A549 (cell line): ENCODE data around the gene PPP3CB.

Source experiments
- CEBPB ChIP-seq, 2 experiments: fragments of >200 bp in 1 of 2; sonication (Bioruptor Twin) in 1 of 2; formaldehyde crosslinking in 1 of 2; IDR thresholded peaks; 2 replicates each; pipeline ENCODE4 v1.6.1; 2012 to 2016
- CTCF ChIP-seq: fragments of >200 bp; sonication (Bioruptor Twin); formaldehyde crosslinking; IDR thresholded peaks from 3 replicates; pipeline ENCODE4 v1.5.1; 2016
- JUNB ChIP-seq: fragments of >200 bp; sonication (Bioruptor Twin); formaldehyde crosslinking; IDR thresholded peaks from 2 replicates; pipeline ENCODE4 v1.6.1; 2016
- KDM1A ChIP-seq: fragments of 200-600 bp; sonication (generic); IDR thresholded peaks from 2 replicates; pipeline ENCODE4 v1.6.1; 2016; ENCODE audit warnings: low read depth, mild to moderate bottlenecking
- KDM5A ChIP-seq: fragments of 200-600 bp; sonication (generic); IDR thresholded peaks from 2 replicates; pipeline ENCODE4 v1.6.1; 2016; ENCODE audit warnings: antibody characterized with exemption, mild to moderate bottlenecking
- MAX ChIP-seq: IDR thresholded peaks from 2 replicates; pipeline ENCODE4 v1.6.1; 2012
- POLR2A ChIP-seq: IDR thresholded peaks from 2 replicates; pipeline ENCODE4 v1.6.1; 2012; ENCODE audit warnings: mild to moderate bottlenecking, low read length
- RAD21 ChIP-seq, 2 experiments: fragments of >200 bp in 1 of 2; sonication (Bioruptor Twin) in 1 of 2; formaldehyde crosslinking in 1 of 2; IDR thresholded peaks in 1 of 2; conservative IDR thresholded peaks in 1 of 2; 2 replicates in 1 of 2; 3 replicates in 1 of 2; pipeline ENCODE4 v1.6.1; 2012 to 2018; ENCODE audit warnings: inconsistent platforms in 1 of 2
- RARB ChIP-seq: fragments of 250-450 bp; sonication (Bioruptor Pico); IDR thresholded peaks from 2 replicates; pipeline ENCODE4 v1.8.0; 2021; ENCODE audit warnings: mild to moderate bottlenecking, moderate library complexity
- REST ChIP-seq: fragments of 200-600 bp; sonication (generic); IDR thresholded peaks from 2 replicates; pipeline ENCODE4 v1.6.1; 2016; ENCODE audit warnings: antibody characterized with exemption, mild to moderate bottlenecking, moderate library complexity
- TP53 ChIP-seq: fragments of 250-450 bp; sonication (Bioruptor Pico); IDR thresholded peaks from 2 replicates; pipeline ENCODE4 v1.5.0; 2021; ENCODE audit warnings: mild to moderate bottlenecking, moderate library complexity

GRCh38 chr10:73545357-73545756 is 49.5 kb upstream of the PPP3CB start:
- TF ChIP-seq POLR2A (no peak), CEBPB (IDR thresholded peaks at IDR 0.05) (no peak), RAD21 (conservative IDR thresholded peaks at IDR 0.05 in 1 of 2, IDR thresholded peaks at IDR 0.05 in 1 of 2) (no peak), CTCF (no peak), MAX (no peak), REST (no peak), JUNB (no peak), KDM5A (no peak), TP53 (CRISPR knock-in tag) (no peak), KDM1A (no peak), RARB (no peak)
